Astrocyte (in vitro differentiated cells and primary cell): Measurements from ENCODE around the gene CCDC160. TPM values are rescaled to one million over a fixed set of nuclear protein-coding genes. Genes with fewer than 3 reads are reported as not detected.

Experiments used
- DNase-seq: peaks from one replicate; pipeline ENCODE4 v3.0.0-alpha.2; 2010; ENCODE audit warnings: low read depth
- FAIRE-seq: peaks from 2 replicates; lab custom pipeline; 2011; peaks lifted over from hg19 to GRCh38; lab: Jason Lieb, UNC
- H2AFZ ChIP-seq: 2 replicates; pipeline ENCODE4 v1.6.0; 2012; ENCODE audit warnings: low read depth, low read length, inconsistent platforms
- H3K27ac ChIP-seq: 2 replicates; pipeline ENCODE4 v1.5.1; 2011; ENCODE audit warnings: low read depth, low read length, inconsistent platforms
- H3K27me3 ChIP-seq: 2 replicates; pipeline ENCODE4 v1.6.0; 2011; ENCODE audit warnings: low read length, inconsistent platforms; ENCODE audit not compliant: insufficient read depth
- H3K36me3 ChIP-seq: 2 replicates; pipeline ENCODE4 v1.5.1; 2011; ENCODE audit warnings: low read length, inconsistent platforms; ENCODE audit not compliant: insufficient read depth
- H3K4me1 ChIP-seq: 2 replicates; pipeline ENCODE4 v1.5.1; 2011; ENCODE audit warnings: low read length, inconsistent platforms; ENCODE audit not compliant: insufficient read depth
- H3K4me2 ChIP-seq: 2 replicates; pipeline ENCODE4 v1.6.0; 2012; ENCODE audit warnings: low read length, inconsistent platforms
- H3K4me3 ChIP-seq: 2 replicates; pipeline ENCODE4 v1.5.1; 2011; ENCODE audit warnings: low read depth, mild to moderate bottlenecking, low read length, inconsistent platforms; ENCODE audit not compliant: insufficient read depth
- H3K79me2 ChIP-seq: 2 replicates; pipeline ENCODE4 v1.6.0; 2012; ENCODE audit warnings: mild to moderate bottlenecking, low read length, inconsistent platforms; ENCODE audit not compliant: insufficient read depth
- H3K9ac ChIP-seq: 2 replicates; pipeline ENCODE4 v1.6.0; 2012; ENCODE audit warnings: mild to moderate bottlenecking, low read length, inconsistent platforms
- H3K9me3 ChIP-seq: 2 replicates; pipeline ENCODE4 v1.5.1; 2012; ENCODE audit warnings: low read depth, mild to moderate bottlenecking, low read length, inconsistent platforms; ENCODE audit not compliant: insufficient read depth
- H4K20me1 ChIP-seq: 2 replicates; pipeline ENCODE4 v1.6.0; 2012; ENCODE audit warnings: low read length, inconsistent platforms; ENCODE audit not compliant: insufficient read depth
- H3K27ac Mint-ChIP-seq: one replicate; pipeline ENCODE4 v1.8.0; 2021; ENCODE audit warnings: mild to moderate bottlenecking, mixed read lengths; ENCODE audit not compliant: unreplicated experiment
- H3K27me3 Mint-ChIP-seq: one replicate; pipeline ENCODE4 v1.8.0; 2021; ENCODE audit warnings: low read depth, mixed read lengths; ENCODE audit not compliant: unreplicated experiment
- H3K36me3 Mint-ChIP-seq: one replicate; pipeline ENCODE4 v1.8.0; 2021; ENCODE audit warnings: low read depth, mixed read lengths; ENCODE audit not compliant: unreplicated experiment
- H3K4me1 Mint-ChIP-seq: one replicate; pipeline ENCODE4 v1.8.0; 2021; ENCODE audit warnings: low read depth, mixed read lengths; ENCODE audit not compliant: unreplicated experiment
- H3K4me3 Mint-ChIP-seq: one replicate; pipeline ENCODE4 v1.8.0; 2021; ENCODE audit warnings: mild to moderate bottlenecking, moderate library complexity, mixed read lengths; ENCODE audit not compliant: unreplicated experiment
- H3K9me3 Mint-ChIP-seq: one replicate; pipeline ENCODE4 v1.8.0; 2021; ENCODE audit warnings: mild to moderate bottlenecking, mixed read lengths; ENCODE audit not compliant: unreplicated experiment
- EZH2 ChIP-seq: IDR thresholded peaks from 2 replicates; pipeline ENCODE4 v1.6.1; 2012; ENCODE audit warnings: mild to moderate bottlenecking, low read length, inconsistent platforms; ENCODE audit not compliant: insufficient read depth
- total RNA-seq: library from RNA; stranded (reverse); gene quantifications from 2 replicates; pipeline ENCODE4 v1.2.1, GENCODE V29; 2021
- TF ChIP-seq, protein P1 (sequence below): IDR thresholded peaks from 2 replicates; pipeline ENCODE4 v1.5.1; 2011; ENCODE audit warnings: low read depth, mild to moderate bottlenecking, inconsistent platforms, low read length, moderate library complexity; ENCODE audit not compliant: insufficient read depth

Gene CCDC160
- total RNA-seq, 1 donor from 2014 or later: 1.5 TPM

DNA sequence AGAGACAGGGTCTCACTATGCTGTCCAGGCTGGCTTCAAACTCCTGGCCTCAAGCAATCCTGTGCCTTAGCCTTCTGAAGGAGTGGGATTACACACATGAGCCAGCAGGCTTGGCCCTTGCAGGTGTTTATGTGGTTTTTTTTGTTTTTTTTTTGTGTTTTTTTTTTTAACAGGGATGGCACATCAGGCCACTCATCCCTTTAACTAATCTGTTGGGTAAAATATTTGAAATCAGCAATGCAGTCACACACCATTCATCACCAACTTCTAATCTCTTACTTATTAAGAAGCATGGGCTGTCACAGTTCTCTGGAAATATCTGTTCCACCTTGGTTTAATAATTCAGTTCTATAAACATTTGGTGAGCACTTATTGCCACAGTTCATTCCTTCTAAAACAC, 12.3 kb downstream of the CCDC160 start:
- TF ChIP-seq, protein P1, sequence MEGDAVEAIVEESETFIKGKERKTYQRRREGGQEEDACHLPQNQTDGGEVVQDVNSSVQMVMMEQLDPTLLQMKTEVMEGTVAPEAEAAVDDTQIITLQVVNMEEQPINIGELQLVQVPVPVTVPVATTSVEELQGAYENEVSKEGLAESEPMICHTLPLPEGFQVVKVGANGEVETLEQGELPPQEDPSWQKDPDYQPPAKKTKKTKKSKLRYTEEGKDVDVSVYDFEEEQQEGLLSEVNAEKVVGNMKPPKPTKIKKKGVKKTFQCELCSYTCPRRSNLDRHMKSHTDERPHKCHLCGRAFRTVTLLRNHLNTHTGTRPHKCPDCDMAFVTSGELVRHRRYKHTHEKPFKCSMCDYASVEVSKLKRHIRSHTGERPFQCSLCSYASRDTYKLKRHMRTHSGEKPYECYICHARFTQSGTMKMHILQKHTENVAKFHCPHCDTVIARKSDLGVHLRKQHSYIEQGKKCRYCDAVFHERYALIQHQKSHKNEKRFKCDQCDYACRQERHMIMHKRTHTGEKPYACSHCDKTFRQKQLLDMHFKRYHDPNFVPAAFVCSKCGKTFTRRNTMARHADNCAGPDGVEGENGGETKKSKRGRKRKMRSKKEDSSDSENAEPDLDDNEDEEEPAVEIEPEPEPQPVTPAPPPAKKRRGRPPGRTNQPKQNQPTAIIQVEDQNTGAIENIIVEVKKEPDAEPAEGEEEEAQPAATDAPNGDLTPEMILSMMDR: no peak
- TF ChIP-seq EZH2: no peak
- H3K4me1 Mint-ChIP-seq: peaks cover 15% of the 10 kb centered on the region
- H3K27ac ChIP-seq: no peak overlapping the region
- no peak for FAIRE-seq
- H3K27me3 ChIP-seq: no peaks in the 10 kb centered on the region
- no peaks in the 10 kb centered on the region for H4K20me1 ChIP-seq
- H3K4me3 Mint-ChIP-seq: no peak overlapping the region
- no peaks in the 10 kb centered on the region for H3K9me3 ChIP-seq
- H3K79me2 ChIP-seq: no peaks in the 10 kb centered on the region
- no peaks in the 10 kb centered on the region for H3K4me1 ChIP-seq
- H3K4me3 ChIP-seq: no peak overlapping the region
- H3K9ac ChIP-seq: no peak overlapping the region
- no peak for DNase-seq
- no peak overlapping the region for H3K27ac Mint-ChIP-seq
- no peak overlapping the region for H2AFZ ChIP-seq
- no peaks in the 10 kb centered on the region for H3K9me3 Mint-ChIP-seq
- no peaks in the 10 kb centered on the region for H3K27me3 Mint-ChIP-seq
- H3K36me3 Mint-ChIP-seq: no peaks in the 10 kb centered on the region
- H3K4me2 ChIP-seq: no peak overlapping the region
- no peaks in the 10 kb centered on the region for H3K36me3 ChIP-seq

- no peaks in the 10 kb centered on the region for H3K9me3 Mint-ChIP-seq
- DNase-seq (no peak), FAIRE-seq (no peak)
- no peaks in the 10 kb centered on the region for H3K27me3 Mint-ChIP-seq
- H3K36me3 ChIP-seq: no peaks in the 10 kb centered on the region
- no peak overlapping the region for H3K4me3 ChIP-seq
- peaks cover 4% of the 10 kb centered on the region for H3K4me1 Mint-ChIP-seq
- H3K4me1 ChIP-seq: no peaks in the 10 kb centered on the region
- H3K9ac ChIP-seq: no peak overlapping the region
- H3K27ac ChIP-seq: no peak overlapping the region
- TF ChIP-seq, protein P1: no peak
- no peak for TF ChIP-seq EZH2
- H3K36me3 Mint-ChIP-seq: peaks cover 2% of the 10 kb centered on the region
- no peak overlapping the region for H2AFZ ChIP-seq
- no peaks in the 10 kb centered on the region for H3K27me3 ChIP-seq
- H3K4me3 Mint-ChIP-seq: no peak overlapping the region
- H4K20me1 ChIP-seq: no peaks in the 10 kb centered on the region
- no peak overlapping the region for H3K4me2 ChIP-seq
- H3K9me3 ChIP-seq: no peaks in the 10 kb centered on the region
- no peaks in the 10 kb centered on the region for H3K79me2 ChIP-seq
- H3K27ac Mint-ChIP-seq: no peak overlapping the region
These were observed 14.3 kb downstream of the CCDC160 start for GRCh38 chrX:134251241-134251640.

DNA sequence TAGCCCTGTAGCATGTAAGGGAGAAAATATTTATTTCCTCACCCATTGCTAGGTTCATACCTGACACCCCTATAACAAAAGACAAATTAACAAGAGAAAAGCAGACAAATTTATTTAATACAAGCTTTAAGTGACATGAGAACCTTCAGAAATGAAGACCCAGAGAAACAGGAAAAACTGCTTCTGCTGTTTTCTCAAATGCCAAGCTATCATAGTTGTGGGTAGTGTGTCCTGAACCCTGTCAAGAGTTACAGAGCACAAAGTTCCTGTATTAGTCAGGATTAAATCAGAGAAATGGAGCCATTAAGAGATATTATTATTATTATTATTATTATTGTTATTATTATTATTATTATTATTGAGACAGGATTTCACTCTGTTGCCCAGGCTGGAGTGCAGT, 17.5 kb downstream of the CCDC160 start:
- H3K36me3 Mint-ChIP-seq: peaks cover 2% of the 10 kb centered on the region
- Histone ChIP-seq H3K27me3 (no peaks in the 10 kb centered on the region), H4K20me1 (no peaks in the 10 kb centered on the region), H3K4me1 (no peaks in the 10 kb centered on the region), H3K9ac (no peak overlapping the region), H3K4me3 (no peak overlapping the region), H3K79me2 (no peaks in the 10 kb centered on the region), H2AFZ (no peak overlapping the region), H3K4me2 (no peak overlapping the region), H3K36me3 (no peaks in the 10 kb centered on the region), H3K27ac (no peak overlapping the region), H3K9me3 (no peaks in the 10 kb centered on the region)
- TF ChIP-seq, protein P1: no peak
- TF ChIP-seq EZH2: no peak
- H3K27ac Mint-ChIP-seq: no peak overlapping the region
- peaks cover 4% of the 10 kb centered on the region for H3K4me1 Mint-ChIP-seq
- H3K9me3 Mint-ChIP-seq: no peaks in the 10 kb centered on the region
- DNase-seq: no peak
- no peak overlapping the region for H3K4me3 Mint-ChIP-seq
- peaks cover 2% of the 10 kb centered on the region for H3K27me3 Mint-ChIP-seq
- no peak for FAIRE-seq
